ENCODE data around the gene XYLT1. TPM values are rescaled to one million over a fixed set of nuclear protein-coding genes. Genes with fewer than 3 reads are reported as not detected.

XYLT1 gene
- total and polyA plus RNA-seq, 10 of the 15 experiments (the other 5 are each of a cell fraction or from before 2014, with no cell fraction given) = 0.88 to 14.8 (median 5.8) TPM

- RAD21 ChIA-PET (ENCODE audit: unreplicated experiment) = no interaction called here
These were observed 204.0 kb downstream of the XYLT1 start for GRCh38 chr16:17266608-17267313.

More at GRCh38 chr16:17266608-17267313, 204.0 kb downstream of the XYLT1 start:
- peaks cover 2% of the 10 kb centered on the region; the same call in 1 of the 2 replicates for H3K4me1 ChIP-seq (ENCODE audit: control insufficient read depth, insufficient read depth, low read length)
- no peak overlapping the region for H3K4me2 ChIP-seq (ENCODE audit: control insufficient read depth, insufficient read depth)
- H2AFZ ChIP-seq (ENCODE audit: control insufficient read depth, low read depth, low read length) = no peak overlapping the region
- ChIA-PET CTCF (interaction anchor here (1.2 to 3.1 kb wide), 2 partner anchors 15 to 201 kb away, joined by 3 to 9 read pairs; no protein-coding TSS in a partner anchor), SMC1A (ENCODE audit: uncharacterized antibody, unreplicated experiment) (interaction anchor here (1.2 to 2.5 kb wide), 5 partner anchors 11 to 62 kb away, joined by 3 to 9 read pairs (median 3); no protein-coding TSS in a partner anchor), POLR2A (no interaction called here)
- no peaks in the 10 kb centered on the region; a peak in 1 of 4 replicates for H3K36me3 ChIP-seq (ENCODE audit: control insufficient read depth in 2 of 2, insufficient read depth in 2 of 2, low read length in 1 of 2)
- no peak overlapping the region for H3K27ac ChIP-seq (ENCODE audit: control insufficient read depth, insufficient read depth)
- no peak for TF ChIP-seq CBX3 (IDR thresholded peaks at IDR 0.05; ENCODE audit: borderline replicate concordance, low read depth)
- TF ChIP-seq NKRF (conservative IDR thresholded peaks at IDR 0.05) = no peak
- TF ChIP-seq CBX5 (IDR thresholded peaks at IDR 0.05; ENCODE audit: low read depth) = no peak
- TF ChIP-seq RELB (IDR thresholded peaks at IDR 0.05; ENCODE audit: low read depth) = no peak
- intact Hi-C loops (cut with micrococcal nuclease; ENCODE audit: unreplicated experiment) = no loop called here
- 69% methylated on average over 16 of the region's 16 CpGs for WGBS (ENCODE audit: insufficient coverage, insufficient replicate concordance, low lambda C conversion rate, missing lambda C conversion rate)
- no peak for DNase-seq (ENCODE audit: low read depth, low spot score)
- ATAC-seq = no peak
- no peaks in the 10 kb centered on the region for H3K9me3 ChIP-seq (replicated peaks; ENCODE audit: control insufficient read depth, insufficient read depth, low read length)
- in situ Hi-C loops (cut with MboI) = no loop called here
- no peak overlapping the region for H3K4me3 ChIP-seq
- no peaks in the 10 kb centered on the region for H4K20me1 ChIP-seq (ENCODE audit: control insufficient read depth, insufficient read depth)
- BruUV-seq (replicated peaks) = no TSS peak
- FAIRE-seq = no peak
- H3K27me3 ChIP-seq (replicated peaks in 1 of 2; ENCODE audit: control insufficient read depth in 2 of 2, insufficient read depth in 2 of 2, low read length in 1 of 2) = no peaks in the 10 kb centered on the region
- H3K9ac ChIP-seq (ENCODE audit: control insufficient read depth, insufficient read depth, low read length) = no peak overlapping the region
- H3K79me2 ChIP-seq (ENCODE audit: control insufficient read depth, insufficient read depth, low read length) = no peaks in the 10 kb centered on the region

Measured in GM12878 (cell line).